ENCODE measurements around the gene ODF2L. TPM values are rescaled to one million over a fixed set of nuclear protein-coding genes. Genes with fewer than 3 reads are reported as not detected.

Gene ODF2L
- total and polyA plus RNA-seq, 2 donors (not counting 1 experiment from before 2014, with no cell fraction given): 16.7 to 25.9 TPM

DNA sequence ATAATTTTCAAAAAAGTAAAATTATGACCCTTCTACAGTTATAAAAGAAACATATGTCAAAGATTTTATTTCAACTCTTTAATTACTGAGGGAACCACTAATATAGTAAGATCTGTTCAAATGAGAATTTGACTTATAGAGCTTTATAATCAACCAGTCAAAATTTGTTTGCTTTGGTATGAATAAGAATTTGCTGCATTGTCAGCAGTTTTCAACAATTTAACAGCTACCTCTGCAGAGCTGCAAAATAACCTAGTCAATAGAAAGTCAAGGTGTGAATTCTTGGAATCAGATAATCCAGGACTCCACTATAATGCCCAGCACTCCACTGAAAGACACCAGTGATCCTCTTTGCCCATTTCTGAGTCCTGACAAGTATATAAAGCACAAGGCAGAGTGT, 78.2 kb downstream of the ODF2L start:
- H3K27me3 ChIP-seq (ENCODE audit: control insufficient read depth, insufficient read depth, low read length): no peaks in the 10 kb centered on the region
- H3K36me3 ChIP-seq (ENCODE audit: control insufficient read depth, insufficient read depth, low read length): no peaks in the 10 kb centered on the region
- H3K4me2 ChIP-seq (ENCODE audit: extremely low read depth, insufficient read depth, low read length): no peak overlapping the region
- H3K4me1 ChIP-seq (ENCODE audit: control insufficient read depth, extremely low read depth, insufficient read depth, low read length): no peaks in the 10 kb centered on the region
- no peaks in the 10 kb centered on the region for H3K79me2 ChIP-seq (ENCODE audit: control insufficient read depth, insufficient read depth, low read length)
- DNase-seq (ENCODE audit: low read depth in 2 of 2): no peak
- no peak overlapping the region for H3K4me3 ChIP-seq (replicated peaks in 1 of 4; ENCODE audit: control extremely low read depth in 1 of 4, insufficient read depth in 1 of 4, low read depth in 3 of 4, low read length in 4 of 4)
- H4K20me1 ChIP-seq (ENCODE audit: control insufficient read depth, extremely low read depth, insufficient read depth, low read length): no peaks in the 10 kb centered on the region
- no peak overlapping the region for H2AFZ ChIP-seq (ENCODE audit: low read length)
- H3K9me3 ChIP-seq (ENCODE audit: control insufficient read depth, insufficient read depth, low read depth, low read length): no peaks in the 10 kb centered on the region
- no peak overlapping the region for H3K27ac ChIP-seq (ENCODE audit: insufficient read depth, low read length)
- TF ChIP-seq, protein P1, sequence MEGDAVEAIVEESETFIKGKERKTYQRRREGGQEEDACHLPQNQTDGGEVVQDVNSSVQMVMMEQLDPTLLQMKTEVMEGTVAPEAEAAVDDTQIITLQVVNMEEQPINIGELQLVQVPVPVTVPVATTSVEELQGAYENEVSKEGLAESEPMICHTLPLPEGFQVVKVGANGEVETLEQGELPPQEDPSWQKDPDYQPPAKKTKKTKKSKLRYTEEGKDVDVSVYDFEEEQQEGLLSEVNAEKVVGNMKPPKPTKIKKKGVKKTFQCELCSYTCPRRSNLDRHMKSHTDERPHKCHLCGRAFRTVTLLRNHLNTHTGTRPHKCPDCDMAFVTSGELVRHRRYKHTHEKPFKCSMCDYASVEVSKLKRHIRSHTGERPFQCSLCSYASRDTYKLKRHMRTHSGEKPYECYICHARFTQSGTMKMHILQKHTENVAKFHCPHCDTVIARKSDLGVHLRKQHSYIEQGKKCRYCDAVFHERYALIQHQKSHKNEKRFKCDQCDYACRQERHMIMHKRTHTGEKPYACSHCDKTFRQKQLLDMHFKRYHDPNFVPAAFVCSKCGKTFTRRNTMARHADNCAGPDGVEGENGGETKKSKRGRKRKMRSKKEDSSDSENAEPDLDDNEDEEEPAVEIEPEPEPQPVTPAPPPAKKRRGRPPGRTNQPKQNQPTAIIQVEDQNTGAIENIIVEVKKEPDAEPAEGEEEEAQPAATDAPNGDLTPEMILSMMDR (conservative IDR thresholded peaks at IDR 0.05 in 1 of 2, IDR thresholded peaks at IDR 0.05 in 1 of 2; ENCODE audit: low read depth in 1 of 2, low read length in 2 of 2): no peak
- no peak for TF ChIP-seq EZH2 (IDR thresholded peaks at IDR 0.05; ENCODE audit: low read length, missing control alignments)
- H3K9ac ChIP-seq (ENCODE audit: insufficient read depth, low read length): no peak overlapping the region

DNA sequence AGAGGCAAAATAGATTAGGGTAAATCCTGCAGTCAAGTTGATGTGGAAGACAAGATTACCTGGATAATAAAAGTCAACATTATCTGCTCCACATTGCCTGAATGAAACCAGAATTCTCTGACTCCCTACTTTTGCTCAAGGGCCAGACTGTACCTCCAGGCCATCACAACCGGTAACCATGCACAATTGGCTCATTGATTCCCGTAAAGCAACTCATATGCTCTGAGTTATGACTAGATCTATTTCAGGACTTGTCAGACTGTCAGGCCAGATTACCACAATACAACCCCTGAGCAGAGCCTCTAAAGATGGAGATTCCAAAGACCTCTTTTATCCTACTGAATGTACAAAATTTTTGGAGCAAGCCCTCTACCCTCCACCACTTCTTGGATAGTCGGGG, 90.4 kb downstream of the ODF2L start:
- H3K9ac ChIP-seq (ENCODE audit: insufficient read depth, low read length): no peak overlapping the region
- H2AFZ ChIP-seq (ENCODE audit: low read length): no peak overlapping the region
- DNase-seq (ENCODE audit: low read depth in 2 of 2): no peak
- no peaks in the 10 kb centered on the region for H3K4me1 ChIP-seq (ENCODE audit: control insufficient read depth, extremely low read depth, insufficient read depth, low read length)
- H3K27ac ChIP-seq (ENCODE audit: insufficient read depth, low read length): no peak overlapping the region
- no peaks in the 10 kb centered on the region for H4K20me1 ChIP-seq (ENCODE audit: control insufficient read depth, extremely low read depth, insufficient read depth, low read length)
- no peaks in the 10 kb centered on the region for H3K36me3 ChIP-seq (ENCODE audit: control insufficient read depth, insufficient read depth, low read length)
- no peaks in the 10 kb centered on the region for H3K79me2 ChIP-seq (ENCODE audit: control insufficient read depth, insufficient read depth, low read length)
- no peaks in the 10 kb centered on the region for H3K9me3 ChIP-seq (ENCODE audit: control insufficient read depth, insufficient read depth, low read depth, low read length)
- no peak overlapping the region for H3K4me3 ChIP-seq (replicated peaks in 1 of 4; ENCODE audit: control extremely low read depth in 1 of 4, insufficient read depth in 1 of 4, low read depth in 3 of 4, low read length in 4 of 4)
- H3K4me2 ChIP-seq (ENCODE audit: extremely low read depth, insufficient read depth, low read length): no peak overlapping the region
- no peak for TF ChIP-seq EZH2 (IDR thresholded peaks at IDR 0.05; ENCODE audit: low read length, missing control alignments)
- TF ChIP-seq, protein P1 (conservative IDR thresholded peaks at IDR 0.05 in 1 of 2, IDR thresholded peaks at IDR 0.05 in 1 of 2; ENCODE audit: low read depth in 1 of 2, low read length in 2 of 2): no peak
- H3K27me3 ChIP-seq (ENCODE audit: control insufficient read depth, insufficient read depth, low read length): no peaks in the 10 kb centered on the region

DNA sequence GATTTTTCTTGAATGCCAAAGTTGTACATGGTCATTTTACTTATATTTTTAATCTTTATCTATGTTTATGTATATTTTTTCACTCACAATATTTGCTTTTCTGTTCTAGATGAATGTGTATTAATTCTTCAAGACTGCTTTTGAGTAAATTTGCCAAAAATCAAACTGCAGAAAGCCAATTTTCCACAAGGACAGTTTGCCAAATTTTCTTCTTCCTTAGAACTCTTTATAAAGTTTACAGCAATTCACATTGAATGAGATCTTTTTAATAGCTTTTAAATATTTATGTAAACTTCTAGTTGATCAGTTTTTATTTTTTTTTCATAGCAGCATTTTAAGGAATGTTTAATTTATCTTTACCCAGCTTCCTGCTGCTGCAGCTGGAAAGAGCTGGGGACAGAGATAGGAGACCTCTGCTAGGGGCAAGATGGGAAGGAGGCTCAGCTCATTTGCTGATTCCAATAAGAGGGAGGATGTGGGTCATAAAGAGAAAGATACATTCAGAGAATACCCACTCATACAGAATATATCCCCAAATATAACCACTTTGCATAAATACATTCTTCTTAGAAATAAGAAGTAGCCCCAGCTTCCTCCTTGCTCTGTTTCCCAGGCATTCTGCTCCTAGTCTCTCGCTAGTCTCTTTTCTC, 93.0 kb downstream of the ODF2L start:
- Histone ChIP-seq H3K79me2 (ENCODE audit: control insufficient read depth, insufficient read depth, low read length) (no peaks in the 10 kb centered on the region), H2AFZ (ENCODE audit: low read length) (no peak overlapping the region), H3K9me3 (ENCODE audit: control insufficient read depth, insufficient read depth, low read depth, low read length) (no peaks in the 10 kb centered on the region), H4K20me1 (ENCODE audit: control insufficient read depth, extremely low read depth, insufficient read depth, low read length) (no peaks in the 10 kb centered on the region), H3K27me3 (ENCODE audit: control insufficient read depth, insufficient read depth, low read length) (no peaks in the 10 kb centered on the region), H3K4me1 (ENCODE audit: control insufficient read depth, extremely low read depth, insufficient read depth, low read length) (no peaks in the 10 kb centered on the region), H3K36me3 (ENCODE audit: control insufficient read depth, insufficient read depth, low read length) (no peaks in the 10 kb centered on the region), H3K9ac (ENCODE audit: insufficient read depth, low read length) (no peak overlapping the region), H3K4me3 (replicated peaks in 1 of 4; ENCODE audit: control extremely low read depth in 1 of 4, insufficient read depth in 1 of 4, low read depth in 3 of 4, low read length in 4 of 4) (no peak overlapping the region), H3K4me2 (ENCODE audit: extremely low read depth, insufficient read depth, low read length) (no peak overlapping the region), H3K27ac (ENCODE audit: insufficient read depth, low read length) (no peak overlapping the region)
- TF ChIP-seq, protein P1 (conservative IDR thresholded peaks at IDR 0.05 in 1 of 2, IDR thresholded peaks at IDR 0.05 in 1 of 2; ENCODE audit: low read depth in 1 of 2, low read length in 2 of 2): no peak
- no peak for TF ChIP-seq EZH2 (IDR thresholded peaks at IDR 0.05; ENCODE audit: low read length, missing control alignments)
- no peak for DNase-seq (ENCODE audit: low read depth in 2 of 2)

Other genes with a start within 250 kb of the ODF2L start
- 2.8 and 3.3 TPM in 2 replicates for gene COL24A1, start 239.6 kb downstream of the ODF2L start, total RNA-seq
- gene COL24A1, start 239.6 kb downstream of the ODF2L start, polyA plus RNA-seq: 0.31 and 0.97 TPM in 2 replicates
- gene CLCA2, start 27.8 kb upstream of the ODF2L start, total RNA-seq: 3.5 and 9.2 TPM in 2 replicates
- 0.94 and 1.2 TPM in 2 replicates for gene CLCA2, start 27.8 kb upstream of the ODF2L start, polyA plus RNA-seq
- gene CLCA1, start 72.6 kb upstream of the ODF2L start, total RNA-seq: not detected in 2 replicates
- gene CLCA1, start 72.6 kb upstream of the ODF2L start, polyA plus RNA-seq: 0.01 TPM in 1 of 2 replicates, not detected in the other
- gene CLCA4, start 150.8 kb upstream of the ODF2L start, total RNA-seq: not detected in 2 replicates
- gene CLCA4, start 150.8 kb upstream of the ODF2L start, polyA plus RNA-seq: not detected in 2 replicates

Data from fibroblast of lung (primary cell).